Lower lobe of right lung (tissue), 2 donors: ENCODE data around the gene BRAT1. TPM values are rescaled to one million over a fixed set of nuclear protein-coding genes. Genes with fewer than 3 reads are reported as not detected.
A peak's percentile ranks its signal among the peaks of the same experiment; 100 is the strongest.

Experiments
- ATAC-seq, 2 donors: fragments of 200-7000 bp; cut with Tn5 transposase; one replicate each; pipeline ENCODE4 v1.9.1; 2020 to 2022; ENCODE audit warnings: mild to moderate bottlenecking in 2 of 2, moderate library complexity in 2 of 2
- DNase-seq: peaks from one replicate; pipeline ENCODE4 v3.0.0-alpha.2; 2020
- H3K27ac ChIP-seq: fragments of 200-600 bp; one replicate; pipeline ENCODE4 v1.8.0; 2022
- H3K27me3 ChIP-seq: fragments of 200-600 bp; one replicate; pipeline ENCODE4 v1.8.0; 2022; ENCODE audit warnings: low read depth
- H3K36me3 ChIP-seq: fragments of 200-600 bp; one replicate; pipeline ENCODE4 v1.8.0; 2022; ENCODE audit warnings: mild to moderate bottlenecking
- H3K4me1 ChIP-seq: fragments of 200-600 bp; one replicate; pipeline ENCODE4 v1.8.0; 2022
- H3K4me3 ChIP-seq: fragments of 200-600 bp; one replicate; pipeline ENCODE4 v1.8.0; 2022; ENCODE audit warnings: mild to moderate bottlenecking
- H3K9me3 ChIP-seq: fragments of 200-600 bp; one replicate; pipeline ENCODE4 v1.8.0; 2022
- intact Hi-C: fragments of 100-400 bp; cut with DNase I; formaldehyde crosslinking; loops from one replicate; pipeline ENCODE4 v1.11.0; 2022
- total RNA-seq: library from RNA; stranded (reverse); fragmentation: NEBNext Ultra II Directional; extraction: Animal tissue kit (Norgen Biotek cat#: 25700); gene quantifications from one replicate; pipeline ENCODE4 v1.2.1, GENCODE V29; 2021
- TF ChIP-seq, protein P1 (sequence below): fragments of 200-600 bp; IDR thresholded peaks from one replicate; pipeline ENCODE4 v1.8.0; 2022; ENCODE audit warnings: antibody characterized with exemption, mild to moderate bottlenecking
- donor health status: DM: no; HTN: yes; CAD: no; lungs with severe emphysema.

BRAT1 gene
- total RNA-seq, 1 donor from 2014 or later = 24.4 TPM

DNA sequence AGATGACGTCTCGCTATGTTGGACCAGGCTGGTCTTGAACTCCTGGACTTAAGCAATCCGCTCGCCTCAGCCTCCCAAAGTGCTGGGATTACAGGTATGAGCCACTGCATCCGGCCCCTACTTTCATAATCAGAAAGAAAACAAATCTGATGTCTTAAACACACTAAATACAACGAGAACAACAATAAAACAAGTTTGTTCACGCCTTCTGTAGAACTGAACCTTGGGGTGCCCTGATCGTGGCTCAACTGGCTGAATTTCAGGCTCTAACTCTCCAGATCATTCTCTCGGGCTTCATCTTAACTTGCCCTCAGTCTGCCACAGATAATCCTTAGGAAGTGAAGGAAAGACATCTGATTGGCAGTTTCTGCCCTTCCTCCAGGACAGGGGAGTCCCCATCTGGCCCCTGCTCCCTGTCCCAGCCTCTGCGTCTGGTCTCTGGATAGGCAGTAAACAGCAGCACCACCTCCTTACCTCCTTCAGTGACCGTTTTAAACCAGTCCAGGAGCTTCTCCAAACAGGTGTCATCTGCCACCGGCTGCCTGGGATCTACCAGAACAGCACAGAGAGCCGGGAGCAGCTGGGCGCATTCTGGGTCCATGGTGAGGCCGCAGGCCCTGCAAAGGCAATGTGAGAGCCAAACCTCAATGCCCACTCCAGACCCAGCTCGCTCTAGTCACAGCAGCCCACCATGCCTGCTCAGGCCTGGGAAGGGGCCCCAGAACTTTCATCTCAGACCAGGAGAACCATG, 1.3 kb downstream of the BRAT1 start:
- DNase-seq (peak; percentile 39), ATAC-seq (no peak)
- Histone ChIP-seq H3K4me3 (peak overlapping the region; percentile 98), H3K36me3 (peaks cover 30% of the 10 kb centered on the region), H3K27me3 (no peaks in the 10 kb centered on the region), H3K9me3 (no peaks in the 10 kb centered on the region), H3K4me1 (peaks cover 32% of the 10 kb centered on the region), H3K27ac (peak overlapping the region; percentile 99)
- TF ChIP-seq, protein P1, sequence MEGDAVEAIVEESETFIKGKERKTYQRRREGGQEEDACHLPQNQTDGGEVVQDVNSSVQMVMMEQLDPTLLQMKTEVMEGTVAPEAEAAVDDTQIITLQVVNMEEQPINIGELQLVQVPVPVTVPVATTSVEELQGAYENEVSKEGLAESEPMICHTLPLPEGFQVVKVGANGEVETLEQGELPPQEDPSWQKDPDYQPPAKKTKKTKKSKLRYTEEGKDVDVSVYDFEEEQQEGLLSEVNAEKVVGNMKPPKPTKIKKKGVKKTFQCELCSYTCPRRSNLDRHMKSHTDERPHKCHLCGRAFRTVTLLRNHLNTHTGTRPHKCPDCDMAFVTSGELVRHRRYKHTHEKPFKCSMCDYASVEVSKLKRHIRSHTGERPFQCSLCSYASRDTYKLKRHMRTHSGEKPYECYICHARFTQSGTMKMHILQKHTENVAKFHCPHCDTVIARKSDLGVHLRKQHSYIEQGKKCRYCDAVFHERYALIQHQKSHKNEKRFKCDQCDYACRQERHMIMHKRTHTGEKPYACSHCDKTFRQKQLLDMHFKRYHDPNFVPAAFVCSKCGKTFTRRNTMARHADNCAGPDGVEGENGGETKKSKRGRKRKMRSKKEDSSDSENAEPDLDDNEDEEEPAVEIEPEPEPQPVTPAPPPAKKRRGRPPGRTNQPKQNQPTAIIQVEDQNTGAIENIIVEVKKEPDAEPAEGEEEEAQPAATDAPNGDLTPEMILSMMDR = no peak
- intact Hi-C loops = no loop called here

DNA sequence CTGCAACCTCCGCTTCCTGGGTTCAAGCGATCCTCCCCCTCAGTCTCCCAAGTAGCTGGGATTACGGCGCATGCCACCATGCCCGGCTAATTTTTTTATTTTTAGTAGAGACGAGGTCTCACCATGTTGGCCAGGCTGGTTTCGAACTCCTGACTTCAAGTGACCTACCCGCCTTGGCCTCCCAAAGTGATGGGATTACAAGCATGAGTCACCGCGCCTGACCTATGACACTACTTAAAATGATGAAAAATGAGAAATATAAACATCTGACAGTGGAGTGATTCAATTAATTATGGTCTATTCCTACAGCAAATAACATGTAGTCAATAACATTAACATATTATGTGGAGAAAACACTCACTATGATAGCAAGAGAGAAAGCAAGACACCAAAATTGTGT, 2.2 kb downstream of the BRAT1 start:
- Histone ChIP-seq H3K9me3 (no peaks in the 10 kb centered on the region), H3K36me3 (peaks cover 39% of the 10 kb centered on the region), H3K4me1 (peaks cover 27% of the 10 kb centered on the region), H3K4me3 (no peak overlapping the region), H3K27ac (no peak overlapping the region), H3K27me3 (no peaks in the 10 kb centered on the region)
- ATAC-seq (no peak), DNase-seq (peak; percentile 6)
- intact Hi-C loops = no loop called here
- TF ChIP-seq, protein P1 = no peak

DNA sequence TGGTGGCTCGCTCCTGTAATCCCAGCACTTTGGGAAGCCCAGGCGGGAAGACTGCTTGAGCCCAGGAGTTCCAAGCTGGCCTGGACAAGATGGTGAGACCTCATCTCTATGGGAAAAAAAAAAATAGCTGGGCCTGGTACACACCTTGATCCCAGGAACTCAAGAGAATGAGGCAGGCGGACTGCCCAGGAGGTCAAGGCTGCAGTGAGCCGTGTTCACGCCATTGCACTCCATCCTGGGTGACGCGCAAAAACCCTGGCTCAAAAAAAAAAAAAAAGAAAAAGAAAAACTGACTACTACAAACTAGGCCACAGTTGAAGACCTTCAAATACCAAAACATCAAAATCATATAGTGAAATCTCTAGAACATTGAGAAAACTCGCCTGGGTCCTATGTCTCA, 3.9 kb downstream of the BRAT1 start:
- H3K27me3 ChIP-seq = no peaks in the 10 kb centered on the region
- H3K9me3 ChIP-seq = no peaks in the 10 kb centered on the region
- H3K36me3 ChIP-seq = peaks cover 55% of the 10 kb centered on the region
- intact Hi-C loops = no loop called here
- DNase-seq (no peak), ATAC-seq (no peak)
- peaks cover 21% of the 10 kb centered on the region for H3K4me1 ChIP-seq
- H3K4me3 ChIP-seq = no peak overlapping the region
- TF ChIP-seq, protein P1 = no peak
- H3K27ac ChIP-seq = no peak overlapping the region

DNA sequence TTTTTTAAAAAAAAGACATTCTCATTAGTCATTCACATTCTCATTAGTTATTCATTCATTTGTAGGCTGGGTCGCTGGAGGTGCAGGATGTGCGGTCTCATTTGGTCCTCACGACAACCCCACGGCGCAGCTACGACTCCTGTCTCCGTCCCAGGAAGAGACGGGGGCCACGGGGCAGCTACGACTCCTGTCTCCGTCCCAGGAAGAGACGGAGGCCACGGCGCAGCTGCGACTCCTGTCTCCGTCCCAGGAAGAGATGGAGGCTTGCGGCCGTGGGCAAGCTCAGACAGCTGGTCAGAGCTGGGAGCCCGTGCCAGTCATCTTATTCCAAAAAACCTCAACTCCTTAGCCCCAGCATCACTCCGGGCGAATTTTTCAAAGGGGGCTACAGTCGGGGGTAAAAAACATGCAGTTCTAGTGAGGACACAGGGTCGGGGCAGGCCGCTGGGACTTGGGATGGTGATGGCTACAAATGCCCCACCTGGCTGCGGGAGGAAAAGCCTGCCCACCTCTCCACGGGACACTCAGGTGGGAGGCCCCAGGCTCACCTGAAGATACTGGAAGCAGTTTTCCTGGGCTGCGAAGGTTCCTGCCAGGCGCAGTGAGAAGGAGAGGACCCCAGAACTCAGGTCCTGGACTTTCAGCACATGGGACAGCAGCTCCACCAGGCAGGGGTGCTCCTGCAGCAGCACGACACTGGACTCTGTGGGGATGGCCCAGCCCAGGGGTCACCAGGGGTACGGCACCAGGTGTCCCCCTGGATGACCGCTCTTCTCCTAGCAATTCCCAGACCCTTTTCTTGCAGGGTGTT, 8.3 kb downstream of the BRAT1 start:
- no peak overlapping the region for H3K4me3 ChIP-seq
- H3K27ac ChIP-seq = no peak overlapping the region
- no peaks in the 10 kb centered on the region for H3K9me3 ChIP-seq
- intact Hi-C loops = no loop called here
- no peaks in the 10 kb centered on the region for H3K27me3 ChIP-seq
- peaks cover 88% of the 10 kb centered on the region for H3K36me3 ChIP-seq
- no peak for DNase-seq
- H3K4me1 ChIP-seq = no peaks in the 10 kb centered on the region
- TF ChIP-seq, protein P1 = no peak
- ATAC-seq = no peak

DNA sequence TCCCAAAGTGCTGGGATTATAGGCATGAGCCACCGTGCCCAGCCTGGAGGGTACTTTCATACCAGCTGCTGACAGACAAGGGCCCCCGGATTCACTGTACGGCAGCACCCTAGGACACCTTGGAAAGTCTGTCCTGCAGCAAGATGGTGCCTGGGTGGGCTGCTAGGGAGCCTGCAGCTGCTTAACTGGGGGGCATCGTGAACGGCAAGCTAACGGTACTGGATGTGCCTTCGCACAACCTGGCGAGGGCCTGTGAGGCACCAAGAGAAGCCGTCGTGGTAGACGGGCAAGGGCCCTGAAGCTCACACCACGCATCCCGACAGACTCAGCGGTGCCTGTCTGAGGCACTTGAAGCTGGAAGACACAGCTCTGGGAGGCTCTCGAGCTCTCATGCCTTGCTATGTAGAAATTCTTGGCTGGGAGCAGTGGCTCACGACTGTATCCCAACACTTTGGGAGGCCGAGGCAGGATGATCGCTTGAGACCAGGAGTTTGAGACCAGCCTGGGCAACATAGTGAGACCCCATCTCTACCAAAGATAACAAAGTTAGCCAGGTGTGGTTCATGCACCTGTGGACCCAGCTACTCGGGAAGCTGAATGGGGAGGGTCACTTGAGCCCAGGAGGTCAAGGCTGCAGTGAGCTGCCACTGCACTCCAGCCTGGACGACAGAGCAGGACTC, 9.4 kb downstream of the BRAT1 start:
- H3K9me3 ChIP-seq = no peaks in the 10 kb centered on the region
- no peaks in the 10 kb centered on the region for H3K27me3 ChIP-seq
- H3K27ac ChIP-seq = no peak overlapping the region
- no peak overlapping the region for H3K4me3 ChIP-seq
- intact Hi-C loops = no loop called here
- DNase-seq (no peak), ATAC-seq (no peak)
- TF ChIP-seq, protein P1 = no peak
- no peaks in the 10 kb centered on the region for H3K4me1 ChIP-seq
- peaks cover 92% of the 10 kb centered on the region for H3K36me3 ChIP-seq
